Measurements from ENCODE around the gene KCNQ2.

KCNQ2 gene

DNA sequence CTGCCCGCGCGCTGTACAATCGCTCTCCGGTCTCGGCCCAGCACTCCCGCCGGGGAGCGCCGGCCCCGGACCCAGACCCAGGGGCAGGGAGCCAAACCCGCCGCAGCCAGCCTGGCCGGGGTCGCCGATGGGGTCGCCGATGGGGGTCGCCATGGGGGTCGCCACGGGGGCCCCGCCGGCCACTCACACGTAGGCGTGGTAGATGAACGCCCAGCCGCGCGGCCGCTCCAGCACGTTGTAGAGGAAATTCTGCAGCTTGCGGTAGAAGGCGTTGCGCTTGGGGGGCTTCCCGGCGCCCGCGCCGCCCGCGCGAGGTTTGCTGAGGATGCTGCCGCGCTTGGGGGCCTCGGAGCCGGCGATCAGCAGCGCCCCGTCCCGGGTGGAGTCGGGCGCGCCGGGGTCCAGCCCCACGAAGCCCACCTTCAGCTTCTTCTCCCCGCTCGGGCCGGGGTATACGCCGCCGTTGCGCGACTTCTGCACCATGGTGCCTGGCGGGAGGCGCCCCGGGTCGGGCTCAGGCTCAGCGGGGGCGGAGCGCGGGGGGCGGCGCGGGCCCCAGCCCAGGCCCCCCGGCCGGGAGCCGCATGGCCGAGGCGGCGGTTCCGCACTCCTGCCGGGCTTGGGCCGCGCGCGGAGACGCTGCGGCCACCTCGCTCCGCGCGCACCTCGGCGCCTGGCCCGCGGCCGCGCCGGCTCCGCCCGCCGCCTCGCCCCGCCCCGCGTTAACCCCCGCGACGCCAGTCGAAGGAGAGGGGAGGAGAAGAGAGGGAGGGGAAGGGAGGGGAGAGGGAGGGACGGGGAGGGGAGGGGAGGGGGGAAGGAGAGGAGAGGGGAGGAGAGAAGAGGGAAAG is at the start of gene KCNQ2:
Gene KCNQ2 (minus strand): TSS at position 675 of the 851 bp plus-strand sequence. CDS start 192 bp downstream, at position 483.
- H3K4me3 ChIP-seq (ENCODE audit: low read depth, low read length), result no peak within 1 kb of the TSS
- TF ChIP-seq, protein P1, sequence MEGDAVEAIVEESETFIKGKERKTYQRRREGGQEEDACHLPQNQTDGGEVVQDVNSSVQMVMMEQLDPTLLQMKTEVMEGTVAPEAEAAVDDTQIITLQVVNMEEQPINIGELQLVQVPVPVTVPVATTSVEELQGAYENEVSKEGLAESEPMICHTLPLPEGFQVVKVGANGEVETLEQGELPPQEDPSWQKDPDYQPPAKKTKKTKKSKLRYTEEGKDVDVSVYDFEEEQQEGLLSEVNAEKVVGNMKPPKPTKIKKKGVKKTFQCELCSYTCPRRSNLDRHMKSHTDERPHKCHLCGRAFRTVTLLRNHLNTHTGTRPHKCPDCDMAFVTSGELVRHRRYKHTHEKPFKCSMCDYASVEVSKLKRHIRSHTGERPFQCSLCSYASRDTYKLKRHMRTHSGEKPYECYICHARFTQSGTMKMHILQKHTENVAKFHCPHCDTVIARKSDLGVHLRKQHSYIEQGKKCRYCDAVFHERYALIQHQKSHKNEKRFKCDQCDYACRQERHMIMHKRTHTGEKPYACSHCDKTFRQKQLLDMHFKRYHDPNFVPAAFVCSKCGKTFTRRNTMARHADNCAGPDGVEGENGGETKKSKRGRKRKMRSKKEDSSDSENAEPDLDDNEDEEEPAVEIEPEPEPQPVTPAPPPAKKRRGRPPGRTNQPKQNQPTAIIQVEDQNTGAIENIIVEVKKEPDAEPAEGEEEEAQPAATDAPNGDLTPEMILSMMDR (IDR thresholded peaks at IDR 0.05; ENCODE audit: insufficient read depth, low read length, missing control alignments), result no peak
- ChIA-PET CTCF (interaction anchor here (1.0 kb wide), 1 partner anchor 163 kb away, joined by 3 read pairs; no protein-coding TSS in a partner anchor), POLR2A (no interaction called here)
- DNase-seq (ENCODE audit: low read depth, low spot score), result no peak

DNA sequence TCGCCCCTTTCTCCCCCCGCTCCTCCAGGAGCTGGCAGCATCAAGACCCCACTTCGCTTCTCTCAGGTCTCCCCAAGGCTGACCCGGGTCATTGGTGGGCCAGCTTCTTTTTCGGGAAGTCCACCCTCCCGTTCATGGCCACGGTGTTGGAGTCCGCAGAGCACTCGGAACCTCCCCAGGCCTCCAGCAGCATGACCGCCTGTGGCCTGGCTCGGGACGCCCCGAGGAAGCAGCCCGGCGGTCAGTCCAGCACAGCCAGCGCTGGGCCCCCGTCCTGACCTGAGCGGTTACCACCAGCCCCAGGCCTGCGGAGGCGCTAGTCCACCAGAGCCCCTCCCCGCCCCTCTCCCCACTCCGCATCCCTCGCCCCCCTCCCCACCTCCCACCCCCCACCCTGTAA is 49.1 kb upstream of the KCNQ2 start:
- TF ChIP-seq, protein P1 (IDR thresholded peaks at IDR 0.05; ENCODE audit: insufficient read depth, low read length, missing control alignments), result no peak
- H3K4me3 ChIP-seq (ENCODE audit: low read depth, low read length), result peak overlapping the region; percentile 91
- DNase-seq (ENCODE audit: low read depth, low spot score), result no peak
- ChIA-PET POLR2A (interaction anchor here (0.6 to 2.0 kb wide), 12 partner anchors 8 to 505 kb away, joined by 3 to 7 read pairs (median 4); partner anchors contain the start of genes ARFGAP1, ARFRP1, PTK6 and RTEL1), CTCF (interaction anchor here (1.1 to 5.0 kb wide), 6 partner anchors 7 to 452 kb away, joined by 3 to 34 read pairs (median 6); partner anchors contain the start of gene PTK6)

DNA sequence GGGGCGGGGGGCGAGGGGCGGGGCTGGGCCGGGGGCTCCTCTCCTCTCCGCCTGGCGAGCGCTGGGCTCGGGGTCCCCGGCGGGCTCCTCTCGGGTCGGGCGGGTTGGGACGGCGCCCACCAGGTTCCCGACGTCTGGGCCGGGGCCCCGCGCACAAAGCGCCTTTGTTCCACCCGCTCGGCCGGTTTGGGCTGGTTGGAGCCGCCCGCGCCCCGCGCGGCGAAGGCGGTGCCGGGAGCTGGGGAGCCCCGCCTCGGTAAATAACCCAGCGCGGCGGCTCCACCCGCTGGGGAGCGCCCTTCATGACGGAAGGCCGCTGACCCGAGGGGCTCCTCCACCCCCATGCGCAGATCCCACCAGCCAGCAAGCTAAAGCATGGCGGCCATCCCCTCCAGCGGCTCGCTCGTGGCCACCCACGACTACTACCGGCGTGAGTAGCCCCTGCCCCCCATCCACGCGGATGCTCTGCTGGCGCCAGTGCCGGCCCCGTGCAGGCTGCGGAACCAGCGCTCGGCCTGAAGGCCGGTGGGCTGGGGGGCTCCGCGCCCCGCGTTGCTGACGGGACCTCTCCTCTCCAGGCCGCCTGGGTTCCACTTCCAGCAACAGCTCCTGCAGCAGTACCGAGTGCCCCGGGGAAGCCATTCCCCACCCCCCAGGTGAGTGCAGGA is 48.6 kb upstream of the KCNQ2 start:
- DNase-seq (ENCODE audit: low read depth, low spot score), result no peak
- peak overlapping the region; percentile 91 for H3K4me3 ChIP-seq (ENCODE audit: low read depth, low read length)
- TF ChIP-seq, protein P1 (IDR thresholded peaks at IDR 0.05; ENCODE audit: insufficient read depth, low read length, missing control alignments), result peak; percentile 22
- ChIA-PET POLR2A (interaction anchor here (0.6 to 2.0 kb wide), 13 partner anchors 8 to 506 kb away, joined by 3 to 7 read pairs (median 3); partner anchors contain the start of genes ARFGAP1, ARFRP1, PTK6 and RTEL1), CTCF (interaction anchor here (1.1 to 5.0 kb wide), 6 partner anchors 8 to 453 kb away, joined by 3 to 34 read pairs (median 6); partner anchors contain the start of gene PTK6)

DNA sequence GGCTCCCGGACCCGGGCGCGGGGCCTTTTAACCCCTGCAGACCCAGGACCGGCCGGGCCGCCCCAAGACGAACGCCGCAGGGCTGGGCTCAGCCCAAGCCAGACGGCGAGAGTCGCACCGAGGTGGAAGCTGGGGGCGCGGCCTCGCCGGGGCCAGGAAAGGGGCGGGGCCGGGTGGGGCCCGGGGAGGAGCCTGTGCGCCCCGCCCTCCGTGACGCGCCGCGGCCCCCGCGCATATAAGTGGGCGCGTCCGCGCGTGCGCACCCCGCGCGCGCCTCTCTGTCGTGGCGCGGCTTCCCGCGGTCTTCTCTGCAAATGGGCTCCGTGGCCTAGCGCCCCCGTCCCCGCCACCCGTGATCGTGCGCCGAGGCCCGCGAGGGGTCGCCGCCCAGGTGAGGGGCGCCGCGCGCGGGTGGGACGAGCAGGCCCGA is 48.1 kb upstream of the KCNQ2 start, which contains the start of gene PPDPF:
Gene PPDPF (plus strand): TSS at position 262 of the 430 bp plus-strand sequence. CDS start 544 bp downstream, outside the sequence.
- peak within 1 kb of the TSS; percentile 91 for H3K4me3 ChIP-seq (ENCODE audit: low read depth, low read length)
- no peak for DNase-seq (ENCODE audit: low read depth, low spot score)
- TF ChIP-seq, protein P1 (IDR thresholded peaks at IDR 0.05; ENCODE audit: insufficient read depth, low read length, missing control alignments), result no peak
- CTCF ChIA-PET, result interaction anchor here (1.0 to 5.0 kb wide), 6 partner anchors 9 to 211 kb away, joined by 3 to 34 read pairs (median 6); partner anchors contain the start of gene PTK6
- POLR2A ChIA-PET, result interaction anchor here (0.6 to 2.0 kb wide), 7 partner anchors 10 to 345 kb away, joined by 3 to 7 read pairs (median 5); partner anchors contain the start of genes ARFGAP1, PTK6, RTEL1 and TPD52L2

DNA sequence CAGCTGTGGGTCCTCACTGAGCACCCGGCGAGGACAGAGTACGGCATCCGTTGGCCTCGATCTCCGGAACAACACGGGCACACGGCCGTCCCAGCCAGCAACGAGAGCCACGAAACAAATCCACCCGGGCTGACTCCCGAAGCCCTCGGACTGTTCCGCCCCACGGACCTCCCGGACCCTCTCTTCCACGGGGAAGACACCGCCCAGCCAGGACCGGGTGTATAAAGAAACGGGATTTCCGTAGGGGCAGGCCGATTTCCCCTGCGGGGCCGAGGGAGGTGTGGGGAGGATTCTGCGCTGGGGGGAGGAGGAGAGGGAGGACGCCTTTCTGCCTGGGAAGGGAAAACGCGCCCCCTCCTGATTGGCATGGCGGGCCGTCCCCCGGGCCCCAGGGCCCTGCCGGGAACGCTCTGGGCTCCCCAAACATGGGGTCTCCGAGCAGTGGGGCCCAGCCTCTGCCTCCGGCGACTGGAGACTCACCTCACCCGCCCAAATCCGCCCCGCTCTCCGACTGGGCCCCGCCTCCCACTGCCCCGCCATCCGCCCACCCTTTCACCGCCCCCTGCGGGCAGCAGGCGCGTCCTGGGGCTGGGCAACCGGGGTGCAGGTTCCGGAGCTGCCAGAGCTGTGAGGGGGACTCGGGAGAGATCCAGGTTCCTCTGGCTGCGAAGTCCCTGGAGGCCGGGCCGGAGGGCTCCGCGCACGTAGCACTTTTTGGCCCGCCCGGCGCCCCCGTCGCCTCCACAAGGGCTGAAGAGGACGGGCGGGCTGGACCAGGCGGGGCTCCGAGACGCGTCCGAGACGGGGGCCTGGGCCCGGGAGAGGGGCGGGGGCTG is 47.4 kb upstream of the KCNQ2 start:
- no peak for DNase-seq (ENCODE audit: low read depth, low spot score)
- H3K4me3 ChIP-seq (ENCODE audit: low read depth, low read length), result peak overlapping the region; percentile 91
- CTCF ChIA-PET, result interaction anchor here (1.0 to 5.0 kb wide), 4 partner anchors 9 to 78 kb away, joined by 3 to 26 read pairs (median 5); no protein-coding TSS in a partner anchor
- POLR2A ChIA-PET, result interaction anchor here (1.4 to 2.0 kb wide), 4 partner anchors 18 to 345 kb away, joined by 5 to 7 read pairs (median 6); partner anchors contain the start of genes PTK6, RTEL1 and TPD52L2
- TF ChIP-seq, protein P1 (IDR thresholded peaks at IDR 0.05; ENCODE audit: insufficient read depth, low read length, missing control alignments), result peak; percentile 30
